Stimulated activated CD8-positive, alpha-beta memory T cell treated with anti-CD3 and anti-CD28 coated beads, Interleukin-12 subunit alpha, Interleukin-12 subunit beta, amount 100 ng/mL, for 24 hours (primary cell): ENCODE results near the gene EIF4E1B.

Experiments
- DNase-seq: peaks from one replicate; pipeline ENCODE4 v3.0.0-alpha.2; 2020; ENCODE audit errors: extremely low read depth

EIF4E1B gene

DNA sequence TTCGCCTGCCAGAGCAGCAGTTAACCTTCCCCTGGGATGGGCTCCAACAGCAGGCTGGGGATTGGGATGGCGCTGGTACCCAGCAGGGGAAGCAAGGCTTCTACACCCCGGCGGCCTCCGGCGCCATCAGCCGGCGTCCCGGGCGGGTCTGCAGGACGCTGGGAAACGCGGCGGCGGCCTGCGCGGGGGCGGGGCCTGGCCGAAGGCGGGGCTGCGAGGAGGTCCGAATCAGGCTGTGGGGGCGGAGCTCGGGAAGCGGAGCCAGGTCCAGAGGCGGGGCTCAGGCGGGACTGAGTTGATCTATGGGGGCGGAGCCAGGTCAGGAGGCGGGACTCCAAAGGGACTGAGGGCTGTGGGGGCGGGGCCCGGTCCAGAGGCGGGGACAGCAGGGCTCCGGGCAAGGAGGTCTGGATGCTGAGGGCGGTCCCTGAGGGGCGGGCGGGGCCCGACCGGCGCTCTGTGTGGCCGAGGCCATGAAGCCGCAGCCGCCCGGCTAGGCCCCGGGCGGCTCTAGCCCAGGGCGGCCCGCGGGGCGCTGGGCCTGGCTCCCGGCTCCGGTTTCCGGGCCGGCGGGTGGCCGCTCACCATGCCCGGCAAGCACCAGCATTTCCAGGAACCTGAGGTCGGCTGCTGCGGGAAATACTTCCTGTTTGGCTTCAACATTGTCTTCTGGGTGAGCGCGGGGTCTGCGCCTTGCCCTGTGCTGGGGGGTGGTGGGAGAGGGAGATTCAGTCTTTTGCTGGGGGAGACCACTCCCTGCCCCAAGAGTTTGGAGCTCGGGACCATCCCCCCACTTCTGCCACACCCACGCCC, 16.8 kb downstream of the EIF4E1B start, which contains the start of gene TSPAN17:
TSPAN17 (plus strand) TSS at position 455 of the 813 bp plus-strand sequence; CDS start at position 587, 132 bp downstream.
- DNase-seq: peak; percentile 98

- no peak for DNase-seq
These were observed 17.5 kb downstream of the EIF4E1B start for GRCh38 chr5:176647843-176648473.

DNA sequence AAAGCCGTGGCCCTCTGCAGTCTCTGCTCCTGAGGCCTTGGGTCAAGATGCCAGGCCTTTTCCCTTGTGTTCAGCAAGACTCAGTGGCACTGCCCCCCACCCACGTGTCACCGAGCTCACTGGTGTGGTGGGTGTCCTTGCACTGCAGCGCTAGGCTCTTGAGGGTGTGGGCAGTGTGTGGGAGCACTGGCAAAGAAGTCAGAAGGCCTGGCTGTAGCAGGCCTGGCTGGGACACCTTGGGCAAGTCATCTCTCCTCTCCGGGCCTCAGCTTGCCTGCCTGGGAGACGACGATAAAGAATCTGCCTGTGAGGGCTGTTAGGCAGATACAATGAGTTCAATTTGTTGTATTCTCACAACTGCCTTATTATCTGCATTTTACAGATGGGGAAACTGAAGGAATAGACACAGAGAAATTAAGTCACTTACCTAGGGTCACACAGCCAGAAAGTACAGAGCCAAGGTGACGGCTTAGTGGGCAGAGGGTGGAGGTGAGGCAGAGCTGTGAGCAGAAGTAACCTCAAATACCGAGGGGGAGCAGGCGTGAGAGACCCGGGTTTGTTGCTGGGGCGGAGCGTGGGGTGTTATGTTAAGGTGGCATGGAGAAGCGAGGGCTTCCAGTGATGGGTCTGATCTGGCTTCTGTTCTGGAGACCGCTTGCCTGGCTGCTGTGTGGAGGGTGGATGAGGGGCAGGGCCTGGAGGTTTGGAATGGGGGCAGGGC, 18.2 kb downstream of the EIF4E1B start:
- no peak for DNase-seq

- no peak for DNase-seq
These were observed 19.9 kb downstream of the EIF4E1B start for GRCh38 chr5:176650354-176650884.

DNA sequence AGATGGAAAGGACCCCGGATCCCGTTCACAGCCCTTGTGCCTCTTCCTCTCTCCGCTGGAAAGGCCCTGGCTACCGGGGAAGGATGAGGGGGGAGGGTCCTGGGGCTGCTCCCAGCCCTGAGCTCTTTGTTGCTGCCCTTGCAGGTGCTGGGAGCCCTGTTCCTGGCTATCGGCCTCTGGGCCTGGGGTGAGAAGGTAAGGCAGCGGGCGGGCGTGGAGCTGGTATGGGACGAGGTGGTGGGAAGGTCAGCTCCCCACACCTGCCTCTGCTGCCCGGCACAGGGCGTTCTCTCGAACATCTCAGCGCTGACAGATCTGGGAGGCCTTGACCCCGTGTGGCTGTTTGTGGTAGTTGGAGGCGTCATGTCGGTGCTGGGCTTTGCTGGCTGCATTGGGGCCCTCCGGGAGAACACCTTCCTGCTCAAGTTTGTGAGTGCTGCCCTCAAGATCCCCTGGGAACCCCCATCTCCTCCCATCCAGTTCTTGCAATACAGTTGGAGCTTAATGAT, 21.1 kb downstream of the EIF4E1B start:
- no peak for DNase-seq

- no peak for DNase-seq
These were observed 21.7 kb downstream of the EIF4E1B start for GRCh38 chr5:176652136-176652535.

GRCh38 chr5:176653401-176654385, 23.2 kb downstream of the EIF4E1B start:
- DNase-seq: peak; percentile 59

DNA sequence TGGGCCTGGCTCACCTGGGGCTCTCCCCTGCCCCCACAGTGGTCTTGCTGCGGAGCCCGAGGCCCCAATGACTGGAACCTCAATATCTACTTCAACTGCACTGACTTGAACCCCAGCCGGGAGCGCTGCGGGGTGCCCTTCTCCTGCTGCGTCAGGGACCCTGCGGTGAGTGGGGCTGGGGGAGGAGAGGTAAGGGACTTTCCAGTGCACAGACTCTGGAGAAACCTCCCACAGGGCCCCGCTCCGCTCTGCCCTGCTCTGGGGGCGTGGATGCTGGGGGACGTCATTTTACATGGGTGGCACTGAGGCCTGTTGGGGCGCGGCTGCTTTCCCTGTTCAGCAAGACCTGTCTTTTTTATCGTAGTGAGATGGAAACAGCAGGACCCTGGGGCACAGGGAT, 24.4 kb downstream of the EIF4E1B start:
- DNase-seq: no peak

DNA sequence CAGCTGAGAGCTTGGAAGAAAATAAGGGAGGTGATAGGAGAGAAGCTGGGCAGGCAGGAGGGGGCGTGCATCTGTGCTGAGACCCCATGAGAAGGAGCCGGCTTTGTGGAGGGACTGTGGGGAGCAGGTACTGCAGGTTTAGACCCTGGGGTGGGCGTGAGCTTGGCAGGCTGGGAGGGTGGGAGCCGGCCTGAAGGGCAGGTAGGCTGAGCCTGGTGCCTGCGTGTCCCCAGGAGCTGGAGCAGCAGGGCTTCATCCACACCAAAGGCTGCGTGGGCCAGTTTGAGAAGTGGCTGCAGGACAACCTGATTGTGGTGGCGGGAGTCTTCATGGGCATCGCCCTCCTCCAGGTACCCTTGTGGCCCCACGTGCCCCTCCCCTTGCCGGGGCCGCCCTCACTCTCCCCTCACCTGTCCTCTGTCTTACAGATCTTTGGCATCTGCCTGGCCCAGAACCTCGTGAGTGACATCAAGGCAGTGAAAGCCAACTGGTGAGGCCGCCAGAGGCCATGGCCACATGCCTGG, 26.1 kb downstream of the EIF4E1B start:
- no peak for DNase-seq

DNA sequence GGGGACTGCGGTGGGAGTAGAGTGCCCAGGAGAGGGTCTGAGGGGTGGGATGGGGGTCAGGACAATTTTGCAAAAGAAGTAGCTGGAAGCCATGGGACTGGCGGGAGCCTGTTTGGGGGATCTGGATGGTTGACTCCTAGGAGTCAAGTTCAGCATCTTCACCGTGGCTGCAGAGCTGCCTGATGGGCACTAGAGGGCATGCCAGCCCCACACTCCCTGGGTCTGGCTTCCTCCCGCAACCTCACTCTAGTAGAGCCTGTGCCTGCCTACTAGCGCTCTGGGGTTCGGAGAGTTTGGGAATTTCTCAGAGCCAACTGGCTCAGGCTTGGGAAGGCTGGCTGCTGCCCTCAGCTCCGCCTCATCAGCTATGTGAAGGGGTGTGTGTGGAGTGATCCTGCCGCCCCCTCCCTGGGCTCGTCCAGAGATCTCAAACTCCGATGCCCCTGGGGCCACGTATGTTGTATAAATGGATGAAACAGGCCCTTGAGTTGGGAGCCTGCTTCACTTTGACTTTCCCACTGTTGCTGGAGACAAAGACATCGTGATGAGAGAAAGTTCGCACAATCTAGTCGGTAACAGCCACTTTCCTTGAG, 27.6 kb downstream of the EIF4E1B start:
- DNase-seq: peak; percentile 28

- DNase-seq: no peak
These were observed 28.5 kb downstream of the EIF4E1B start for GRCh38 chr5:176658817-176659511.

DNA sequence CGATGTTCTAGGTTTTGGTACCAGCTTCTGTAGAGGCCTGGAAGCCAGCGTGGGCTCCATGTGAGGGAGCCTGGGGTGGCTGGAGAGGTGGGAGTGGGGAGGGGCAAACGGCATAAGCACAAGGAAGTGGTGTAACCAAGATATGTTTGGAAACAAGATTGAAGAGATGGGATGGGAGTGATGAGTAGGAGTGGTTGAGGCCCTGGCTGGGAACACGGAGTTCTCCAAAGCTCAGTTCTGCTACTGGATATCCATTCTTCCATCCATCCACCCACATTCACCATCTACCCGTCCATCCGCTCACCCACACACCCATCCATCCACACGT, 29.0 kb downstream of the EIF4E1B start:
- no peak for DNase-seq

DNA sequence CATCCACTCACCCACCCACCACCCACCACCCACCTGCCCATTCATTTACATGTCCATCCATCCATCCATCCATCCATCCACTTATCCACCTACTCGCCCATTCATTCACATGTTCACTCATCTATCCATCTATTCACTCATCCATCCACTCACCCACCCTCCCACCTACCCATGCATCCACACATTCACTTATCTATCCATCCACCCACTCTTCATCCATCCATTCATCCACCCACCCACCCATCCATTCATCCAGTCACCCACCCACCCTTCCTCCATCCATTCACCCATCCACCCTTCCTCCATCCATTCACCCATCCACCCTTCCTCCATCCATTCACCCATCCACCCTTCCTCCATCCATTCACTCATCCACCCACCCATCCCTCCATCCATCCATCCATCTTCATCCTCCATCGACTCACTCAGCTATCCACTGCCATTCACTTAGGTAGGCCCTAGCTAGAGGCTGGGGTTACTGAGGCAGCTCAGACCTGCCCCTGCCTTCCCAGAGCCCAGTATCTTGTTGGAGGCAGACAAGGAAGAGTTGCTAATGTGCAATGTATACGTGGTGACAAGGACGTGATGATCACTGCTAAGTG, 29.5 kb downstream of the EIF4E1B start:
- DNase-seq: no peak

- DNase-seq: no peak
These were observed 30.0 kb downstream of the EIF4E1B start for GRCh38 chr5:176660530-176660859.

- peak; percentile 42 for DNase-seq
These were observed 30.6 kb downstream of the EIF4E1B start for GRCh38 chr5:176660860-176661641.

DNA sequence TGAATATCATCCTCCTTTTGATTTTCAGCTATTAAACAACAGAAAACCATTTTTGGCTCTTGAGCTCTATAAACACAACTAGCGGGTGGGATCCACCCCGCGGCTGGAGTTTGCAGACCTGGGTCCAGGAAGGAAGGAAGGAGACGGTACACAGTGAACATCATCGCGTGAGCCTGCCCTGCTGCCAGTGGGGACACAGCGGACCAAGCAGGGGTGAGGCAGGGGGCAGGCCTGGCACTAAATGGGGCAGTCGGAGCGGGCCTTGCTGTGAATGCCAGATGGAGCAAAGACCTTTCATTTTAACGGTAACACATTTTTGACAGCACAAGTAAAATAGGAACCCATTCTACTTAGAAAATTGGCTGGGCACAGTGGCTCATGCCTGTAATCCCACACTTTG, 31.2 kb downstream of the EIF4E1B start:
- DNase-seq: no peak

- DNase-seq: no peak
These were observed 32.2 kb downstream of the EIF4E1B start for GRCh38 chr5:176662371-176663333.
